Stimulated activated CD8-positive, alpha-beta memory T cell treated with anti-CD3 and anti-CD28 coated beads, Interleukin-15, amount 100 ng/mL, for 24 hours (primary cell): ENCODE data around the gene USP2.

Experiments
- DNase-seq: peaks from one replicate; pipeline ENCODE4 v3.0.0-alpha.2; 2020; ENCODE audit warnings: low read depth

Gene USP2

DNA sequence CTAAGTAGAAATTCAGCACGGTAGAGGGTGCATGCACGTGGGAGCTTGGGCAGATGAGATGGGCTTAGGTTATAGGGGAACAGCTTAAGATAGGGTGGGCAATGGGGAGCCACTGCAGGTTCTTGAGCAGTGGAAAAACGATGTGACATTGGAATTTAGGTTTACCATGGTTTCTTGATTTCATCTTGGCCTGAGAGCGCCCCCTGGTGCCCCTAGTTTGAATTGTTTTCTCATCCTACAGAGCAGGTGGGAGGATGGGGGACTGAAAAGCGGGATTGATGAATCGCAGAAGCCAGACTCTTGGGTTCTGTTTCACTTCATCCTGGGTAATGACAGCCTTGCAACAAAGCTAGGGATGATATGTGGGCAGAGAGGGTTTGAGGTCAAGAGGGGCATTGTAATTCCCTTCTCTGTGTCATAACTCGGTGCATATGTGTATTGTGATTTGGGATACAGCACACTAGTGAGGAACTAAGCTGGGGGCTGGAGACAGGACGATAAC, 57.9 kb downstream of the USP2 start:
- peak; percentile 64 for DNase-seq

DNA sequence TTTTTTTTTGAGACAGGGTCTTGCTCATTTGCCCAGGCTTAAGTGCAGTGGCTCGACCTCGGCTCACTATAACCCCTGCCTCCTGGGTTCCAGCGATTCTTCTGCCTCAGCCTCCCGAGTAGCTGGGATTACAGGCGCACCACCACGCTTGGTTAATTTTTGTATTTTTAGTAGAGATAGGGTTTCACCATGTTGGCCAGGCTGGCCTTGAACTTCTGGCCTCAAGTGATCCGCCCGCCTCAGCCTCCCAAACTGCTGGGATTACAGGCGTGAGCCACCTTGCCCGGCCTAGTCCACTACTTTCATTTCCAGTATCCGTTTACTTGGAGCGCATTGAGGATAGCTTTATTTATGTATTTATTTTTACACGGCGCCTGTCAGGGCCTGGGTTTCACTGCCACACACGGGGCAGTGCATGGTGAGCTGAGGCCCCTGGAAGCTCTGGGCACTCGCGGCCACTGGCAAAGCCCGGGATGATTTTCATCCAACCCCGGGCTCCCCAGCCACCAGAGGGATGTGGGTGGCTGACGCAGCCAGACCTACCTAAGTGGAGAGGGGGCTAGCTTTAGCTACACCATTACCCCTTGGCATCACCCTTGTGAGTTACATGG, 58.5 kb downstream of the USP2 start:
- no peak for DNase-seq

DNA sequence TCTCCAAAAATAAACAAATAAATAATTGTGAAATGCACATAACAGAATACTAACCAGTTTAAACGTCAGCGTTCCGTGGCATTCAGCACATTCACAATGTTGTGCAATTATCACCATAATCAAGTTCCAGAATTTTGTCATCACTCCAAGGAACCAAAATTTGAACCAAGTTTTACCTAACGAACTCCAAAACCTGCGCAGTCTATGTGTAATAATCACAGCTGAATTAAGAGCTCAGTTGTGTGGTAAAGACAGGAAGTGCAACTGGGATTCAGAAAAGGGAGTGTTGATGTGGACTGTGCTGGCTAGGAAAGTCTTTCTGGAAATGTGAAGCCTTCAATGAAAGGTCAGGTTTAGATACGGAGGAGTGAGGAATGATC, 59.1 kb downstream of the USP2 start:
- no peak for DNase-seq

DNA sequence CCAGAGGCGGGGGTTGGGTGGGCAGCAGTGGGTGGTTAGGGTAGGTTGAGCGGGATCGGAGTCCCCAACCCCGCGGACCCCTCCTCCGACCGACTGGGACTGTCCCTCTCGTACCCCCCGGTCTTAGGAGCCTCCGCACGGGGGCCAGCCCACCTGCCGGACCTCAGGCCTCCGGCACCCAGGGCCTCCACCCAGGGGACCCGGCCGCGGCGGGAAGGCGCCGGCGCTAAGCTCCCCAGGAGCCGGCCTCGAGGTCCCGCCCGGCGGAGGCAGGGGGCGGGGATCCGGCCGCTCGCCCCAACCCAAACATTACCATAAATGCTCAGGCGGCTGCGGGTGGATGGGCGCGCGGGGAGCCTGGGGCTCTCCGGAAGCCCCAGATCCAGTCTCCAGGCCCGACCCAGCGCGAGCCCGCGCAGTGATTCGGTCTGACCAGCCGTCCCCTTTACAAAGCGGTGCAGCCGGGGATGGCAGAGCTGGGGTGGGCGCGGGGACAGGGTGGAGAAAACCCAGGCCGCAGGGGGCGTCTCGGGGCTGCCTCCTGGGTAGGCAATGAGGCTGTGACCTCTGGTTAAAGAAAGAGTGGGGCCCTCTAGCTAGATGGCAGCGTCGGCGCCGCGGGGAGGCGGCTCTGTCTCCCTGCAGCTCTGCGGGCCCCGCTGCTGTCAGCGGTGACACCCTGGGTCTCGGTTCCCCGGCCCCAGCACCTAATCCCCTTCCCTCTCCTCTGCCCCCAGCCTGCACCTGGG, 60.5 kb downstream of the USP2 start:
- DNase-seq, result no peak

DNA sequence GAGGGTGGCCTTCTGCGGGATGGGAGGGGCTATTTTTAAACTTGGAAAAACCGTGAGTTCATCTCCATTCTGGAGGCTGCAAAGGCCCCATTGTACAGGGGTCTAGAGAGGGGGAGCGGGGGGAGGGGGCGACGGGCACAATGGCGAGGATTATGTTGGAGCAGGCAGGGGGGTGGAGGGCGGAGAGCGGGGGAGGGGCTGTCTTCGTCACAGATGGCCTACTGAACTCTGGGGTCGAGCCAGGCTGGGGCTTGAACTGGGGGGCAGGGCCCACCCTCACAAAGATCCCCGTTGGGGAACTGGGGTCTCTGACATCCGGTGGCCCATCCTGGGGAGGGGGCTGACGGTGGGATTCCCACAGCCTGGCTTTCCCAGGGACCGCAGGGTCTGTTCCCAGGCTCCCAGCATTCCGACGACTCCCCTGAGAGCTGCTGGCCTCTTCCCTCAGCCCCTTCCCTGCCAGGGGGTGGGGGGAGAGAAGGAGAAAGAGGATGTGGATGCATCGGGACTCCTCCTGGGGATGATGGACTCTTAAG, 61.2 kb downstream of the USP2 start:
- DNase-seq, result no peak

DNA sequence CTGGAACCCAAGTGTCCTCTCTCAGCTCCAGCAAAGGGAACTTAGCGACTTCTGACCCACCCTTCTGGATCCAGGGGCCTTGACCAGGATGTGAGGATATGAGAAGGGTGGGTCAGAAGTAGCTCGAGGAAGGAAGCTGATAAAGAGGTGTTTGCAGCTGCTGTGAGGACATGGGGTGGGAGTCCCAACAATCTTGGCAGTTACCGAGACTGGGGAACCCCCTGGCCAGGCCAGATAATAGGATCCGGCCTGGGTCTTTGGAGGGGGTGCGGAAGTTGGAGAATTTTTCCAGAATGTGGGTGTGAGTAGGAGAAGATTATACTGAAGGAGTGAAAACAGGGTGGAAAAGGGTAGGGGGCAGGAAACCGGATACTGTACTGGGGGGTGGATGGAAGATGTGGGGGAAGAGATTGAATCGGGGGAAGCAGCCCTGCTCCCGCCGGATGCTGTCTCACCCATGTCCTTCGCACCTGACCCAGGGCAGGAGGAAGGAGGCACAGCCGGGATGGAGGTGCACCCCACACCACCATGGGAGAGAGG, 61.7 kb downstream of the USP2 start:
- no peak for DNase-seq

DNA sequence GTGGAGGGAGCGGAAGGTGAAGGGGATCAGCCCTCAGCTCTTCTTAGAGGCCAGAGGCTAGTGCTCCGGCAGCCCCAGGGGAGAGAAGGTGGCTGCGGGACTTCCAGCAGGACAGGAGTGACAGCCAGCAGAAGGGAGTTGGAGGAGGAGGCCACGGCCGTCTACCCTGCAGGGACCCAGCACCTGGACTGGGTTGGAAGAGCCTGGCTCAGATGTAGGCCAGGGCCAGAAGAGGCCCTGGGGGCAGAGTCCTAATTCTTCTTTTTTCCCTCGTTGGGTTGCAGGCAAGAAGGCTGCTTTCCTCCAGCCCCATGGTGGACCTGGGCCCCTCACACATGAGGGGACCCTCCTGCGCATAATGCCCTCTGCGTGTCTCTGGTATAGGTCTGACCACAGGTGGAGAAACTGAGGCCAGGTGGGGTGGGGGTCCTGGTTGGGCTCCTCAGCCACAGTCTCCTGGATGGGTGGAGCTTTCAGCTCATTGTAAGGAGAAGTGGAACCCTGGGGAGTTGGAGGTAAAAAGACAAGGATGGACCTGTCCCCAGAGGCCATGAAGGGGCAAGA, 62.3 kb downstream of the USP2 start:
- no peak for DNase-seq

DNA sequence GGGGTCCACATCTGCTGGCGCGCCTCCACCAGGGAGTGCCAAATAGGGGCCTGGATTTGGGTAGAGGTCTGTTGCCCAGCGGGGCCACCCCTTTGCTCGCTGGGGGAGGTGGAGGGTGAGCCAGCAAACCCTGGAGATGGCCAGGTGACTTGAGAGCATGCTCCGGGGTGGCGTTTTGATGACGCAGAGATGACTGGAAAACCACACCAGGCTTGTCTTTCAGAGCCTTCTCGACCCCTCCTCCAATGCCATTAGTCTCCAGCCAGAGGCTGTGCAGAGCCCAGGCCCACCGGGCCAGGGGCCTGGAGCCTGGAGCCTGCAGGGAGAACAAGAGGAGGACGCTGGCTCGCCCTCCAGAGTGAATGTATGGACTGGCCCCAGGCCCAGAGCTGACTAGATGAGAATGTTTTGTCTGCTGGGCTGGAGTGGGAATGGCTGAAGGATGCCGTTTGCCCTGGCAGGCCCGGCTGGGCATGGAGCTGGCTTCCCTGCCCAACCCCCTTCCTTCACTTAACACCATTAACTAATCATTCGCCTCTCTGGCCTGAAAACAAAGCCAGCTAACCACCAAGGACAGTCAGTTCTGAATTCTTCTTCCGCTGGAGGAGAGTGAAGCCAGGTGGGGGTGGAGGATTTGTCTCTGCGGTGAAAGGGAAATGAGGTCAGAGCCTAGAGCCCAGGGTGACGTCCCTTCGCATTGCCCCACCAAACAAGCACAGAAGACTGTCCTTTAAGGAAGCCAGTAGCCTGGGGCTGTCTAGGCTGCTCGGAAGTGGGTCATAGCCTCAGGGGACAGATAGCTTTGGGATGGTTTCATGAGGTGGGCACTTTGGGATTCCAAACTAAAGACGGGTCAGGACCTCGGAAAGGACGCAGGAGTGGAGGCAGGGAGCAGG, 63.0 kb downstream of the USP2 start:
- DNase-seq, result no peak

DNA sequence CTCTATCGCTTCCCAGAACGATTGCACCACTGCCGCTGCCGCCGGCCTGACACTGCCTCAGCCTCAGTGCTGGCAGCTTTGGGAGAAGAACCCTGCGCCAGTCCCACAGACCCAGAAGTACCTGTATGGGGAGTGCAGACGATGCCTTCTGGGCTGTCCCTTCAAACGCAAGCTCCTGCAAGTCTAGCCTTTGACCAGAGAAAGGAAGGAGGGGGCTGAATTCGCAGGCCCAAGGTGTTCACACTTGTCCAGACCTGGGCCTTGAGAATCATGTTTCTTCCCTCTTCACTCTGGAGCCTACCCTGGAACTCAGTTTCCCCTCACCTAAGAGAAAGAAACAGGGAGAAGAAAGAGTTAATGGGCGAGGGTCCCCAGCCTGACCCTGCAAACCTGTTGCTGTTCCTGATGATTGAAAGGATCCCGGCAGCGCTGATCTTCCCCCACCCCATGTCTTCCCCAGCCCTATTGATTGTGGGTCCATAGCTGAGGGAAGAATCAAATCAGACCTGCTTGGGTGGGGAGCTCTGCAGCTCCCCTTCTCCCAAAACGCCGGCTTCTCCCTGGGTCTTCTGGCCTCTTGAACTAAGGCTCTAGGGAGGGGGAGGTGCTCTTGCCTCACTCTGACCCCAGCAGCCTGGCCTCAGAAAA, 63.8 kb downstream of the USP2 start:
- no peak for DNase-seq

DNA sequence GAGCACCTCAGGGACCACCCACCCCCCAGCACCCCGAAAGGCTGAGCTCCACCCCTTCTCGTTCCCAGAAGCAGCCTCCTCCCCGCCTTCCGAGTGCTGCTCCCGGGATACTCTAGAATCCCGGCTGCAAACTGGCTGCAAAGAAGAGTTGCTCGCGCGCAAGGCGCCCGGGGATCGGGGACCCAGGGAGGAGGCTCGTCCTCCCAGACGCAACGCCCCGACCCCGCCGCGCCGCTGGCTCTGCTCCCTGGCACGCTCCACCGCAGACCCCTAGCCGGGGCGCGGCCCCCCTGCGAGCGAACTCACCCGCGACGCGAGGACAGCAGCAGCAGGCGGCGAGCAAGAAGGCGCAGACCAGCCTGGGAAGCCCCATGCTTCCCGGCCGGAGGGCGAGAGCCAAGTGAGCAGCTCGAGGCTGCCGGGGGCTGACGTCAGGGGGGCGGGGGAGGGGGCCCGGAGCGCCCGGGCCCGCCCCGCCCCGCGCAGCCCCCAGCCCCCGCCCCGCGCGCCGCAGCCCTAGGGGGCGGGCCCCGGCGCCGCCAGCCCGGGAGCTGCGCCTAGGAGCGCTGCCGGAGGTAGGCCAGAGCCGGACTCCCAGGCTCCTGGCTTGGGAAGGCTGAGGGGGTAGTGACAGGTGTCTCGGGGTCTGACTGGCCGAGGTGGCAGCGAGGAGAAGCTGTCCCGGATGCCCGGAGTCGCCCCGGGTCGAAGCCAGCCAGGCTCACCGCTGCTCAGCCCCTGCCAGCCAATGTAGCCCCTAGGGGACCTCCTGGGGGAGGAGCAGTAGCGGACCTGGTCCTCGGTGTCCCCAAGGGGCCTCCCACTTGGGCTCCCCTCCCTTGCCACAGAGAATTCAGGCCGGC, 64.5 kb downstream of the USP2 start, which contains the start of gene MCAM:
Gene MCAM (minus strand): TSS at position 402 of the 863 bp plus-strand sequence. CDS start 29 bp downstream, at position 373.
- no peak for DNase-seq

DNA sequence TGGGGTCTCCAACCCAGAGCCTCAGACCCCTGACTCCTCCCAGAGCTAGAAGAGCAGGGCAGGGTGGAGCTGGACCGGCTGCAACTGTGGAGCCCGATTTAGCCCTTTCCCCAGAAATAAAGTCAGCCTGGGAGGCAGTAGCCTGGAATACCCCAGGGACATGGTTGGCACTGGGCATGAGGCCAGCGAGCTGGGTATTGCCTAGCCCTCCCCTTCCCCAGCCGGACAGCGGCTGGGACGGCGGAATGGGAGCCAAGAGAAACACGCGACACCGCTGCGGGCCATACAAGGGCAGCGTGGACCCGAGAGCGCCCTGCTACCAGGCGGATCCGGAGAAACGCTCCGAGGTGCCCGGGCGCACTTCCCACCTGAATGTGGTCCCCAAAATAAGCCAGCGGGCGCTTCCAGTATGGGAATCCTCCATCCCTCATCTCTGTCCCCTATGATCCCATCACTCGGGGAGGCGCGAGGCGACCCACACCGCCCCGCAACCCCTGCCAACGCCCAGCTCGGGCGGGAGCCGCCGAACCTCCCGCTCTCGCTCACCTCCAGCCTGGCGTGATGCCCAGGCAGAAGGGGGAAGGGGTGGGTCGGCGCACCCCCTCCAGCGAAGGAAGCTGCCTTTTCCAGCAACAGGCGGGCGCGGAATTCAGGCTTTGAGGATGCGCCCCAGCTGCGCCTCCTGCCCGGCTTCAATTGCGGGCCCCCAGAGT, 65.3 kb downstream of the USP2 start:
- DNase-seq, result no peak

DNA sequence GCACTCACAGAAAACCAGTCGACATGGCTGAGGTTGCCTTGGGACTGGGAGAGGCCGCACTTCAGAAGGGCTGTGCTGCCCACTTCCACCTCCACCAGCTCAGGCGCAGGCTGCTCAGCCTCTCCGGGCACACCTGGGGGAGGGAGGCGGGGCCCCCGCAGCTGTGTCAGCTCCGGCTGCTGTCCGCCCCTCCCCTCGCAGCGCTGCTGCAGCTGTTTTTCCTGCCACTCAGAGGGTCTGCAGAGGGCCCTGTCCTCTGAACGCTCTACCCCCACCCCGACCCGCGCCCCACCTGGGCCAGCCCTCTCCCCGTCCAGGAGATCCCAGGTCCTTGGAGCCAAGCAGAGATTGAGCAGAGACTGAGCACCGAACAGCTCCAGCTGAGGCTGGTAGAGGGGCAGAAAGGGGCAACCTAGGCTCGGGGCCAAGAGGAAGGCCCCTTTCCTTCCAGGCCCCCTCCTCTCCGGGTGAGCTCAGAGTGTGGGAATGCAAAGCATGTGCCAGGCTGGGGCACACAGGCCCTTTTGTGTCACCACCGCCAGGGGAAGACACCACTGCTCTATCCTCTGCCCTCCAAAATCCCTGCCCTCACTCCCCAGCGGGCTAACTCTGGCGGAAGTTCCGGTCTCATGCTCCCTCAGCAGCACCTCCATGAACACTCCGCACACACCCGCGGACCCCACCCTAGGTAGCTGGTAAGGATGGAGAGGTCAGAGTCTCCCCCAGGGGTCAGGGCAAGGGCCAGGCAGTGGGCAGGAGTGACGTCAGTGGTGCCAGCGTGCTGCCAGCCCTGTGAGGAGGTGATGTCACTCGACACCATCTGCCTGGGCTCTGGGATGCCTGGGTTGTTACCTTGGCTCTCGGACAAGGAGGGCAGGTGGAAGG, 66.1 kb downstream of the USP2 start:
- no peak for DNase-seq

DNA sequence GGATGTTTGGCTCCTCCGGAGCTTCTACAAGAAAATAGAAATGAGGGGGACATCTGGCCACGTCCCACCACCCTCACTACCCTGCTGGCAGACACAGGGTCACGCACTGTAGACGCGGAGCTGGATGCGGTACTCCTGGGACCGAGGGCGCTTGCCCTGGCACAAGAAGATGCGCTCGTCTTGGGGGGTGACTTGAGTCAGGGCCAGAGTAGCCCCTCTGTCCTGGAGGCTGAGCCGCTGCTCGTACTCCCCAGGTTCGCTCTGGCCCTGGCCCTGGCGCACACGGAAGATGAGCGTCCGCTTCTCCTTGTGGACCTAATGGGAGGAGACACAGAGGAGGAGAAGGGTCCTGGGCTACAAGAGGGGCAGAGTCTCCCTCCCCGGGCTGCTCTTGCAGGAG, 66.8 kb downstream of the USP2 start:
- DNase-seq, result no peak

DNA sequence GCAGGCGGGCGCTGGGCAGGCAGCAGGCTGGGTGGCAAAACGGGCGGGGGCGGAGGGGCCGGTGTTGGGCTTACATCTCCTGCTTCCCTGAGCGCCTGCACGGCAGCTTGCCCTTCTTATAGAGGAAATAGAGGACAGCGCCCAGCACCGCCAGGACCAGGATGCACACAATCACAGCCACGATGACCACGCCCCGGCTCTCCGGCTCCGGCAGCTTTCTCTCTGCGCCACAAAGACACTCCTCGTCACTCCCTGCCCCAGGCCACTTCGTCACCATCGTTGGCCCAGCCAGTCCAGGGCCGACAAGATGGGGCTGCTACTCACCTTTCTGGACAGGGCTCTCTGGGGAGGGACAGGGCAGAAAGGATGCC, 70.8 kb downstream of the USP2 start:
- DNase-seq, result no peak

DNA sequence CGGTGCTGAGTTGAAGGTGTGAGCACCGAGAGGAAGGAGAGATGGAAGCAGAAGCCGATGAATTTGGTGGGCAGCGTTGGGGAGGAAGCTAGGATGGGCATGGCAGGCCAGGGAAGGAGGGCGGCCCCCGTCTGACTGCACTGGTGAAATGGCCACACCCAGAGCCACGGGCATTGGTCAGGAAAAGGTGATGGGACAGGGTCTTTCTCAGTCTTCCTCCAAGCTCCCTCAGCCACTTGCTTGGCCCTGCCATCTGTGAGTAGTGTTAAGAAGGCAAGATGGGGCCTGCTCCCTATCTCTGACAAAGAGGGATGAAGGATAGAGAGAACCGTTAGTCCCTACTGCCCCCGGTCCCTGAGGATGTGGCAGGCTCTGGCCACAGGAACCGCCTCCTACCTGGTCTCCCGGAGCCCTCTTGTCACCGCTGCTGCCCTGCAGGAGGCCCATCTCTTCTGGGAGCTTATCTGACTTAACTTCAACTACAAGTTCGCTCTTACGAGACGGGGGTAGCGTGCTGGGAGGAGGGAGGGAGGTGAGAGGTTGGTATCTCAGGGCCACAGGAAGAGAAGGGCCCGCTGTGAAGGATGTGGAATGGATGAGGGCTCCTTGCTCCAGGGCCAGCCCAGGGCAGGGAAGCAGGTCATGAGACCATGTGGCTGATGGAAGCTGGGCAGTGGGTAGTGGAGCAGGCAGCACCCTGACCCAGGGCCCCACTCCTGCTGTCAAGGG, 71.4 kb downstream of the USP2 start:
- no peak for DNase-seq

DNA sequence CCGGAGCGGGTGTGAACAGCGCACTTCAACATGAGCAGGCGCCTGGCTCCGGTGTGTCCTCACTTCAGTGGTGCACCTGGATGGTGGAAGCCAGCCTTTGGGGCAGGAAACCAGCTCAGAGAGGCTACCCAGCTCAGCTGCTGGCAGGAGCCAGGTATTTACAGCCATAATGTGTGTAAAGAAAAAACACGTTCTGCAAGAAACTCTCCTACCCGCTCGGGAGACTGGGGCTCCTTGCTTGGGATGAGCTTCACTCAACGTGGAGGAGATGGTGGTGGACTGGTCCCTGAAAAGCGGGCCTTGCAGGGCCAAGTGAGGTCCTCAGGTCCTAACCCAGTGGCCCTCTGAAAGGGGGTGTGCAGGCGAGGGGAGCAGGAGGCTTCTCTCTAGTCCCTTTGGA, 72.1 kb downstream of the USP2 start:
- no peak for DNase-seq

DNA sequence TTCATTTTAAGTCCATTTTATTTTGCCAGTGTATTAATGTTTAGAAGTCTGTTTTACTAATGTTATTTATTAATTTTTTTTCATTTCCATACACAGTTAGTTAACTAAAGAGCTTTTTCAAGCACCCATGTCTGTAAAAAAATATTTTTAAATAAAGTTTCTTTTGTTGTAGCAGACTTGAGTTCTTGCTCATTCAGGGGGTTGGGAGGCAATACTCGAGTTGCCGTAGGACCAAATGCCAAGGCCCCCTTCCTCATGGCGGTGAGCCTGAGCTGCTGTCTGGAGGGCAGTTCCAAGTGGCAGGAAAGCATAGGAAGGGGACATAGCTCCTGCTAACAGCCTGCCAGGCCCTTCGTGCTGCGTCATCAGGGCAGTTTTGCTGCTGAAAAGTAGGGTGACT, 73.5 kb downstream of the USP2 start:
- no peak for DNase-seq

DNA sequence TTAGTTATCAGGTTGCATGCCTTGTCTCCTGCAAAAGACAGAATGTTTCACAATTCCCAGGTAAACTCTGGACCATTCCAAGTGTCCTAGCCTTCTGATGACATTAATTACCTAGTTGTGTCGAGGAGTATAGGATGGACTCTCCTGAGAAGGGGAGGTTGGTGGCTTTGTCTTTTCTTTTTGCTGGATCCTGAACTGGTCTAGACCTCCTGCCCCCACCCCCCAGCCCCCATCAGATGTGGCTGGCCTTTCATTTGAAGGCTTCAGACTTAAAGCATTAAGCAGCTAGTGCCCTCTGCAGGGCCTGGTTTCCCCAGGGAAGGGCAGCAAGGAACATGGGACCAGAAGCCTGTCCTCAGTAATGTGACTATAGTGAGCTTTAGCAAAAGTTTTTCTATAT, 74.3 kb downstream of the USP2 start:
- DNase-seq, result no peak
